Kidney (tissue), 14 donors: Measurements from ENCODE around the gene SNF8. TPM values are rescaled to one million over a fixed set of nuclear protein-coding genes. Genes with fewer than 3 reads are reported as not detected.
"Not testable (repeated sequence)": the region's sequence is repeated elsewhere in the genome, so short reads cannot be mapped to it uniquely, and the experiment has no call there.

Source experiments
- DNase-seq, 5 donors: peaks; one replicate each; pipeline ENCODE4 v3.0.0-alpha.2; 2013 to 2020
- FAIRE-seq: peaks from 2 replicates; lab custom pipeline; 2012; peaks lifted over from hg19 to GRCh38; lab: Jason Lieb, UNC
- H3K27ac ChIP-seq, 2 donors: one replicate each; pipeline ENCODE4 v1.7.0; 2013; ENCODE audit warnings: low read depth in 2 of 2, low read length in 2 of 2, inconsistent platforms in 1 of 2
- H3K27me3 ChIP-seq: one replicate; pipeline ENCODE4 v1.7.1; 2013; ENCODE audit warnings: low read length, inconsistent platforms; ENCODE audit not compliant: control insufficient read depth, insufficient read depth
- H3K36me3 ChIP-seq, 3 donors: one replicate each; pipeline versions ENCODE4 v1.7.0 to v1.7.1; 2013; ENCODE audit warnings: low read length in 3 of 3, control low read depth in 1 of 3, inconsistent platforms in 1 of 3; ENCODE audit not compliant: insufficient read depth in 3 of 3, control insufficient read depth in 2 of 3
- H3K4me1 ChIP-seq, 3 donors: one replicate each; pipeline versions ENCODE4 v1.7.0 to v1.7.1; 2013; ENCODE audit warnings: low read length in 3 of 3, inconsistent platforms in 1 of 3, low read depth in 1 of 3; ENCODE audit not compliant: control insufficient read depth in 2 of 3, insufficient read depth in 2 of 3
- H3K4me3 ChIP-seq, 3 donors: one replicate each; pipeline versions ENCODE4 v1.7.0 to v1.8.1; 2013; ENCODE audit warnings: low read length in 3 of 3, control low read depth in 1 of 3, inconsistent platforms in 1 of 3
- H3K9ac ChIP-seq, 3 donors: one replicate each; pipeline versions ENCODE4 v1.7.0 to v1.7.1; 2013; ENCODE audit warnings: low read length in 3 of 3, control low read depth in 1 of 3, inconsistent platforms in 1 of 3
- H3K9me3 ChIP-seq, 3 donors: one replicate each; pipeline versions ENCODE4 v1.7.0 to v1.7.1; 2013; ENCODE audit warnings: low read length in 3 of 3, control low read depth in 1 of 3, inconsistent platforms in 1 of 3; ENCODE audit not compliant: control insufficient read depth in 2 of 3, insufficient read depth in 1 of 3
- CTCF ChIP-seq: IDR thresholded peaks from 3 replicates; pipeline ENCODE4 v1.5.1; 2012; ENCODE audit warnings: mild to moderate bottlenecking, moderate library complexity, borderline replicate concordance; ENCODE audit not compliant: insufficient read depth; ENCODE audit errors: extremely low read depth
- intact Hi-C: fragments of 100-400 bp; cut with DNase I; formaldehyde crosslinking; loops from one replicate; pipeline ENCODE4 v1.11.1; 2022
- polyA plus RNA-seq: library from polyadenylated mRNA; stranded (reverse); fragments of 350-450 nt; fragmentation: Illumina TruSeq; extraction: RNeasy Lipid Tissue Mini Kit (QIAGEN cat#74804); gene quantifications from one replicate; pipeline ENCODE4 v1.2.3, GENCODE V29; 2014; ENCODE audit warnings: low read depth, low replicate concordance; ENCODE audit not compliant: insufficient read depth
- total RNA-seq: library from RNA; stranded (reverse); fragmentation: NEBNext Ultra II Directional; extraction: Animal tissue kit (Norgen Biotek cat#: 25700); gene quantifications from one replicate; pipeline ENCODE4 v1.2.1, GENCODE V29; 2021
- donor health status: control.
- donor health status: control.
- donor health status: control.
- donor health status: control.
- donor health status: control.
- donor health status: DM: yes; HTN: yes; CAD: no.
- donor health status: Normal renal cell carcinoma (clear cell type).

The SNF8 gene
- total and polyA plus RNA-seq, 2 donors from 2014 or later = 110 to 203 TPM

DNA sequence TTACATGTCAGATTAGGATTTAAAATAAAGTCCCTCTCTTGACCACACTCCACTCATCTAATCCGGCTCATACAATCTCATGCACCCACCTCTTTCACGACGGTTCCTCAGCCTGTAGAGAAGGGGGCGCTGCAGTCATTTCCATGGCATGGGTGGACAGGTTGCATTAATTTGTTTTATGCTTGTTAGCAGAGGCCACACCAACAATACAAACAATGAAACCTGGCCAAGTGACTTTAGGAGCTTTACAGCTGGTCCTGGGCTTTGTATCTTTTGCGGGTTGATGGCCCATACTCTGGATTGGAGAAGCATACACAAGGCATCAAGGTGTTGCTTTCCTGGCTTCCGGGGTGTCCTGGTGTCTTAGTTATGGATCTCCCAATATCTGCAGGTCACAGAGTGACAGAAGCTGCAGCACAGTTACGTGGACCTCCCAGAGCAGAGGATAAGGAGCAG lies 9.7 kb upstream of the SNF8 start:
- Histone ChIP-seq H3K4me1 (no peaks in the 10 kb centered on the region), H3K4me3 (no peak overlapping the region), H3K36me3 (no peaks in the 10 kb centered on the region), H3K9me3 (no peaks in the 10 kb centered on the region), H3K27ac (no peak overlapping the region), H3K27me3 (no peaks in the 10 kb centered on the region), H3K9ac (no peak overlapping the region)
- FAIRE-seq (no peak), DNase-seq (peak in 3 of 5 donors; percentile 22 to 43 (median 34))
- intact Hi-C loops = no loop called here
- TF ChIP-seq CTCF = peak; percentile 12

DNA sequence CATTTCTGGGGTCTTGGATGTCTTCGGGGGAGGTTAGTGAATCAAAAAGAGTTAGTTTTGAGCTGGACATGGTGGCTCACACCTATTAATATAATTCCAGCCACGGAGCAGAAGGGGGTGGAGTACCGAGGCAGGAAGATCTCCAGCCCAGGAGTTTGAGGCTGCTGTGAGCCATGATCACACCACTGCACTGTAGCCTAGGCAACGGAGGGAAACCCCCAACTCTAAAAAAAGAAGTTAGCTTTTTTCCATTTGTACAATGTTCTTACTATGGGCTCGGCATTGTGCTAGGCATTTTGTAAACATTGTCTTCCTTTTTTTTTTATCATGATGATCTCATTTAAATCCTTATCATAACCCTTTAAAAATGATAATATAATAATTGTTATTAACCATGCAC lies 8.3 kb upstream of the SNF8 start:
- DNase-seq (no peak), FAIRE-seq (no peak)
- Histone ChIP-seq H3K4me3 (no peak overlapping the region), H3K27me3 (no peaks in the 10 kb centered on the region), H3K36me3 (no peaks in the 10 kb centered on the region), H3K9me3 (no peaks in the 10 kb centered on the region), H3K4me1 (no peaks in the 10 kb centered on the region), H3K27ac (no peak overlapping the region), H3K9ac (no peak overlapping the region)
- intact Hi-C loops = no loop called here
- TF ChIP-seq CTCF = no peak

GRCh38 chr17:48951572-48951971 lies 6.9 kb upstream of the SNF8 start:
- intact Hi-C loops = no loop called here
- TF ChIP-seq CTCF = no peak
- no peak overlapping the region for H3K9ac ChIP-seq
- H3K4me3 ChIP-seq = no peak overlapping the region
- DNase-seq = no peak
- no peaks in the 10 kb centered on the region for H3K27me3 ChIP-seq
- no peaks in the 10 kb centered on the region for H3K4me1 ChIP-seq
- H3K27ac ChIP-seq = no peak overlapping the region
- no peak for FAIRE-seq
- H3K9me3 ChIP-seq = no peaks in the 10 kb centered on the region
- H3K36me3 ChIP-seq = no peaks in the 10 kb centered on the region

DNA sequence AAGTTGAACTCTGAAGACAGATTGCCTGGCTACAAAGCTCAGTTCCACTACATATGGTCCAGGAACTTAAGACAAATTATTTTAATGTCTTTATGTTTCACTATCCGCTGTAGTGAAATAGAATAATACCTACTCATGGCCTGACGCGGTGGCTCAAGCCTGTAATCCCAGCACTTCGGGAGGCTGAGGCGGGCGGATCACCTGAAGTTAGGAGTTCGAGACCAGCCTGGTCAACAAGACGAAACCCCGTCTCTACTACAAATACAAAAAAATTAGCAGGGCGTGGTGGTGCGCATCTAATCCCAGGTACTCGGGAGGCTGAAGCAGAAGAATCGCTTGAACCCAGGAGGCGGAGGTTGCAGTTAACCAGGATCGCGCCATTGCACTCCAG lies 614 bp upstream of the SNF8 start:
- not testable (repeated sequence) for DNase-seq

More for the DNA sequence above, 614 bp upstream of the SNF8 start:
- H3K36me3 ChIP-seq, H3K4me1 ChIP-seq, H3K27me3 ChIP-seq, H3K9me3 ChIP-seq, H3K27ac ChIP-seq, FAIRE-seq, intact Hi-C loops: not testable (repeated sequence)
- peak overlapping the region in 1 of 3 donors; percentile 82 for H3K9ac ChIP-seq
- H3K4me3 ChIP-seq = peak overlapping the region; percentile 74 to 99 (median 90)
